Mammary epithelial cell (primary cell): ENCODE measurements around the gene DOCK8.
"Not testable (repeated sequence)": the region's sequence is repeated elsewhere in the genome, so short reads cannot be mapped to it uniquely, and the experiment has no call there.

Experiments
- CTCF ChIP-seq, 2 donors: IDR thresholded peaks in 1 of 2; conservative IDR thresholded peaks in 1 of 2; 2 replicates each; pipeline ENCODE4 v1.5.1; 2011 to 2012; ENCODE audit warnings: inconsistent platforms in 2 of 2, low read length in 2 of 2, mild to moderate bottlenecking in 2 of 2, control low read depth in 1 of 2, low read depth in 1 of 2; ENCODE audit not compliant: insufficient read depth in 1 of 2; ENCODE audit errors: extremely low read depth in 1 of 2
- EZH2 ChIP-seq: IDR thresholded peaks from 2 replicates; pipeline ENCODE4 v1.6.1; 2012; ENCODE audit warnings: low read length, inconsistent platforms, borderline replicate concordance

GRCh38 chr9:409655-410054 is 195.0 kb downstream of the DOCK8 start:
- TF ChIP-seq CTCF (conservative IDR thresholded peaks at IDR 0.05 in 1 of 2, IDR thresholded peaks at IDR 0.05 in 1 of 2; ENCODE audit: extremely low read depth in 1 of 2, insufficient read depth in 1 of 2, low read depth in 1 of 2, low read length in 2 of 2); EZH2: not testable (repeated sequence)
